ENCODE measurements around the gene C17orf107.
A peak's percentile ranks its signal among the peaks of the same experiment; 100 is the strongest.

- TF ChIP-seq RAD21 (IDR thresholded peaks at IDR 0.05) (peak; percentile 86 to 90), REST (IDR thresholded peaks at IDR 0.05) (no peak), EGR1 (IDR thresholded peaks at IDR 0.05; ENCODE audit: low read depth in 2 of 2) (no peak), TAF1 (conservative IDR thresholded peaks at IDR 0.05) (no peak), SP1 (IDR thresholded peaks at IDR 0.05) (no peak), HNF4G (IDR thresholded peaks at IDR 0.05) (no peak)
- TF ChIP-seq, protein P1, sequence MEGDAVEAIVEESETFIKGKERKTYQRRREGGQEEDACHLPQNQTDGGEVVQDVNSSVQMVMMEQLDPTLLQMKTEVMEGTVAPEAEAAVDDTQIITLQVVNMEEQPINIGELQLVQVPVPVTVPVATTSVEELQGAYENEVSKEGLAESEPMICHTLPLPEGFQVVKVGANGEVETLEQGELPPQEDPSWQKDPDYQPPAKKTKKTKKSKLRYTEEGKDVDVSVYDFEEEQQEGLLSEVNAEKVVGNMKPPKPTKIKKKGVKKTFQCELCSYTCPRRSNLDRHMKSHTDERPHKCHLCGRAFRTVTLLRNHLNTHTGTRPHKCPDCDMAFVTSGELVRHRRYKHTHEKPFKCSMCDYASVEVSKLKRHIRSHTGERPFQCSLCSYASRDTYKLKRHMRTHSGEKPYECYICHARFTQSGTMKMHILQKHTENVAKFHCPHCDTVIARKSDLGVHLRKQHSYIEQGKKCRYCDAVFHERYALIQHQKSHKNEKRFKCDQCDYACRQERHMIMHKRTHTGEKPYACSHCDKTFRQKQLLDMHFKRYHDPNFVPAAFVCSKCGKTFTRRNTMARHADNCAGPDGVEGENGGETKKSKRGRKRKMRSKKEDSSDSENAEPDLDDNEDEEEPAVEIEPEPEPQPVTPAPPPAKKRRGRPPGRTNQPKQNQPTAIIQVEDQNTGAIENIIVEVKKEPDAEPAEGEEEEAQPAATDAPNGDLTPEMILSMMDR (IDR thresholded peaks at IDR 0.05; ENCODE audit: low read depth, low read length, missing input control): peak; percentile 82
- TF ChIP-seq, protein P2, sequence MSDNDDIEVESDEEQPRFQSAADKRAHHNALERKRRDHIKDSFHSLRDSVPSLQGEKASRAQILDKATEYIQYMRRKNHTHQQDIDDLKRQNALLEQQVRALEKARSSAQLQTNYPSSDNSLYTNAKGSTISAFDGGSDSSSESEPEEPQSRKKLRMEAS (IDR thresholded peaks at IDR 0.05): no peak
- TF ChIP-seq, protein P3, sequence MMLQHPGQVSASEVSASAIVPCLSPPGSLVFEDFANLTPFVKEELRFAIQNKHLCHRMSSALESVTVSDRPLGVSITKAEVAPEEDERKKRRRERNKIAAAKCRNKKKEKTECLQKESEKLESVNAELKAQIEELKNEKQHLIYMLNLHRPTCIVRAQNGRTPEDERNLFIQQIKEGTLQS (IDR thresholded peaks at IDR 0.05): no peak
Measured at GRCh38 chr17:4881761-4882555, 17.4 kb upstream of the C17orf107 start.
